ENCODE data around the gene BTN1A1. TPM values are rescaled to one million over a fixed set of nuclear protein-coding genes. Genes with fewer than 3 reads are reported as not detected.
"Not testable (repeated sequence)": the region's sequence is repeated elsewhere in the genome, so short reads cannot be mapped to it uniquely, and the experiment has no call there.

Gene BTN1A1
- total RNA-seq, 1 experiment from 2014 or later: not detected

DNA sequence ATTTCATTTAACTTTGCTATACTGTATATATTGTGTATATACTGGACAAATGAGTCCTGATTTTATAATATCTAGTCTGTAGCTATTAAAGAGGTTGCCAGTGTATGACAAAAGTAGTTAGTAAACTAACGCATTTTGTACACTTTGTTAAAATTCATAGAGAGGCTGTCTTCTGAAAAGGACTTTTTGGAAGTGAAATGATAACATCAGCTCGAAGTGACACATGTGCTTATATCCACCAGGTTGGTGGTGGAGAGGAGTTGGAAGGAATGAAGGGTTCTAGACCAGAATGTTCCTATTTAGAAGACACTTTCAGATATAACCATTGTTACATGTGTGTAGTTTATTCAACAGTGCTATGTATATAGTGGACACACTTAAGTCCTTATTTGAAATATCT is 24.2 kb downstream of the BTN1A1 start:
- not testable (repeated sequence) for H3K9me3 ChIP-seq, DNase-seq, H3K27me3 ChIP-seq, H3K4me3 ChIP-seq, H3K36me3 ChIP-seq

DNA sequence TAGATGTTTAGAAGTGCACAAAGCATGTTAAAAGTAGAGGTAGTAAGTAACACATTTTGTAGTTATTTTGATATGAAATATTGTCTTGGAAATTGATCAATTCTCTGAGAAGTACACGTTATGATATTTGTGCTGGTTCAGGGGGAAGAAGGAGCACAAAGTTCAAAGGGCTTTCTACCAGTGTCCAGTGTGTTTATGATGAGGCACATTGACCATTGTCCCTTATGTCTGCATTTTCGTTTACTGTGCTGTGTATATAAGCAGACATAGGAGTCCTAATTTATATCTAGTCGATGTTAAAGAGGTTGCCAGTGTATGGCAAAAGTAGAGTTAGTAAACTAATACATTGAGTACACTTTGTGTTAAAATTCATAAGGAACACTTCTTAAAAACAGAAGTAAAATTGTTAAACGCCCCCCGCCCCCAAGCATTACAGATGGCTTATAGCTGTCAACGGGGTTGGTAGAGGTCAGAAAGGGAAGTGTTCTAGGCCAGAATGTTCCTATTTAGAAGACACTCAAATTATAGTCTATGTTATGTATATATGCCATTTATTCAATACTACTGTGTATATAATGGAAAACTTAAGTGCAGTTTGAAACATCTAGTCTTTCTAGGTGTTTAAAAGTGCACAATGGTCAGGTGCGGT is 24.7 kb downstream of the BTN1A1 start:
- Histone ChIP-seq H3K27me3 (no peaks in the 10 kb centered on the region), H3K36me3 (no peaks in the 10 kb centered on the region), H3K9me3 (no peaks in the 10 kb centered on the region), H3K4me3 (no peak overlapping the region)
- DNase-seq: no peak

DNA sequence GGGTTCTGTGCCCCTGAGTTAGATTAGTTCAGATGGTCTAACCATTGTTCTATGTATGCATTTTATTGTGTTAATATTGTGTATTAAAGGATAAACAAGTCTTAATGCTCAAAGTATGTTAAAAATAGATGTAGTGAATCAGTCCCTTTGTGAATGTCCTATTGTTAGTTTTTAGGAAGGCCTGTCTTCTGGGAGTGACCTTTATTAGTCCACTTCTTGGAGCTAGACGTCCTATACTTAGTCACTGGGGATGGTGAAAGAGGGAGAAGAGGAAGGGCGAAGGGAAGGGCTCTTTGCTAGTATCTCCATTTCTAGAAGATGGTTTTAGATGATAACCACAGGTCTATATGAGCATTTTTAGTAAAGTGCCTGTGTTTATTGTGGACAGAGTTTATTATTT is 25.7 kb downstream of the BTN1A1 start:
- H3K27me3 ChIP-seq: no peaks in the 10 kb centered on the region
- H3K36me3 ChIP-seq: no peaks in the 10 kb centered on the region
- H3K9me3 ChIP-seq: no peaks in the 10 kb centered on the region
- H3K4me3 ChIP-seq: no peak overlapping the region
- no peak for DNase-seq

DNA sequence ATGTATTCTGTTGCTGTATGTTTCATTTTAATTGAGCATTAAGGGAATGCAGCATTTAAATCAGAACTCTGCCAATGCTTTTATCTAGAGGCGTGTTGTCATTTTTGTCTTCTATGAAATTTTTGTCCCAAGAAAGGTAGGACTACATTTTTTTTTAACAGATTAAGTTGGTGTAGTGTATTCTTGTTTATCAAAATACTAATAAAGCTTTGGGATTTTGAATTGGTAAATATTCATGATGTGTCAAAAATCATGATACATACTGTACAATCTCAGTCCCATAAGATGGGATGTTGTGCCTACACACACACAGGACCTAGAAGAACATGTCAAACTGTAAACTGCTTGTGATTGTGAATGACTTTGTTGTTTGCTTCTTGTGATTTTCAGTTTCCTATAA is 26.8 kb downstream of the BTN1A1 start:
- H3K36me3 ChIP-seq: no peaks in the 10 kb centered on the region
- H3K9me3 ChIP-seq: no peaks in the 10 kb centered on the region
- H3K4me3 ChIP-seq: no peak overlapping the region
- H3K27me3 ChIP-seq: no peaks in the 10 kb centered on the region
- no peak for DNase-seq

DNA sequence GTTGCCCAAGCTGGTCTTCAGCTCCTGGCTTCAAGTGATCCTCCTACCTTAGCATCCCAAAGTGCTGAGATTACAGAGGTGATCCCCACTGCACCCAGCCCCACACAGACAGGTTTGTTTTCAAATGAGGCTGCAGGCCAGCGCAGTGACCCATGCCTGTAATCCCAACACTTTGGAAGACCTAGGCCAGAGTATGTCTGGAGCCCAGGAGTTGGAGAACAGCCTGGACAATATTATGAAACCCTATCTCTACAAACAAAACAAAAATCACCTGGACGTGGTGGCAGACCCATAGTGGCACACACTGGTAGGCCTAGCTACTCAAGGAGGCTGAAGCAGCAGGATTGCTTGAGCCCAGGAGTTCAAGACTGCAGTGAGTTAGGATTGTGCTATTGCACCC is 30.1 kb downstream of the BTN1A1 start:
- H3K27me3 ChIP-seq: no peaks in the 10 kb centered on the region

DNA sequence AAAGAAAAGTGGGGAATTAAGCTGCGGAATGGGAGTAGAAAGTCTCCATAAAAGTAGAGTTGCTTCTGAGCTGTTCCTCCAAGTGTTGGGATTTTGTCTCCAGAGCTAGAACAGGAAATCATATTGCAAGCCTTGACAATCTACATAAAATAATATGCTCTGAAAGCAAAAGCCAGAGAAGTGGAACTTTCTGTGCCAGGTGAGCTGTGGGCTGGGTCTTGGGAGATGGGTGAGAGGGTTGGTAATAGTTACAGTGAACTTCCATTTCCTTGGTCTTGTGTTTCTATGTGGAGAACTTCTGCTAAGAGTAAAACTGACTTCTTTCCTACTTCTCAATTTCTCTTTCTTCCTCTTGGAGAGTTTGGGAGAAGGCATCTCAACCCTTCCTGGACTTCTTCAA is 31.8 kb downstream of the BTN1A1 start:
- H3K27me3 ChIP-seq: no peaks in the 10 kb centered on the region
- no peak overlapping the region for H3K4me3 ChIP-seq
- no peak for DNase-seq
- no peaks in the 10 kb centered on the region for H3K9me3 ChIP-seq
- no peaks in the 10 kb centered on the region for H3K36me3 ChIP-seq

More for the DNA sequence above, 30.1 kb downstream of the BTN1A1 start:
- no peak for DNase-seq
- Histone ChIP-seq H3K4me3 (no peak overlapping the region), H3K36me3 (no peaks in the 10 kb centered on the region), H3K9me3 (no peaks in the 10 kb centered on the region)

DNA sequence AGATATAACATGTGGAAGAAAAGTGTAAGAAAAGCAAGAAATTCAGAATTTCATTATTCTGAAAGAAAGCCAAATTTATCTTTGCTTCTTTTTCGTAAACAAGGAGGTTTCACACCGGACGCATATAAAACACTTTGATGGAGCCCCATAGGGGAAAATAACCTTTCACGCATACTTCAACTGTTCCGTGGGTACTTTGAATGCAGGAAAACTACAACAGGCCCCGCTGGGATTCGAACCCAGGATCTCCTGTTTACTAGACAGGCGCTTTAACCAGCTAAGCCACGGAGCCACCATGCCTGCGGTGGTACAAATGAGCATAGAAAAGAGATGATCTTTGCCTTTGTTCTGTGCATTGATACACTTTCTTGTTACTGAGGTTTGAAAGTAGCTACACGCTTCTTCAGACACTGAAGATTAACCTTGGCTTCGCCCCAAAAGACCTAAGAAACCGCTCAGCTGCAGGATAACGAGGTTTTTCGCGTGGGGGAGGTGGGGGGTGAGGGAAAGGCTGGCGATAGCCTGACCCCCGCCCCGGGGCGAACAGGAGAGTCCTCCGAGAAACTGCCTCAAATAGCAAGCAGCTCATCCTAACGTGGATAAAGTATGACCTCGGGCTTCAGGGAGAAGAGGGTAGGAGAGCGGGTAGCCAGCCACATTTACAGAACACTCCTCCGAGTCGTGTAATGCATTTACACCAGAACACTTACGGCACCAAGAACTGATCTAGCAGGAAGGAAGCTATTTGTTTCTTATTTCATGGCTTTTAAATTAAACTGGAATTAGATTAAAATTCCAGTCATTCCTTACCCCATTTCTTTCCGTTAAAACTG is 32.8 kb downstream of the BTN1A1 start:
- Histone ChIP-seq H3K4me3 (peak overlapping the region; percentile 71), H3K9me3 (no peaks in the 10 kb centered on the region), H3K27me3 (no peaks in the 10 kb centered on the region), H3K36me3 (no peaks in the 10 kb centered on the region)
- peak; percentile 70 for DNase-seq

DNA sequence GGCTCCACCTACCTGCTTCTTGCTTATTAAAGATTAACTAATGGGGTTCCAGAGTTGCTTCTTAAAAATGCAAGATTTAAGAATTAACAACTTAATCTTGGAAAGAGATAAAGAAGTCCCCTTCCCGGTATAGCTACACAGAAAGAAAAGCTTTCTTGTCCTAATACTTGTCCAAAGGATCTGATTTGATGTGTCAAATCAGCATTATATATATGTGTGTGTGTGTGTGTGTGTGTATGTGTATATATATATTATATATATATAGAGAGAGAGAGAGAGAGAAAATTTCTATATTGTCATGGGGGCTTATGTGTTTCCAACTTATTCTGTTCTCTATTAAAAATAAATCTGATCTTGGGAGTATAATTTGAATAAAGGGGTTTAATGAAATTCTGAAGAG is 33.4 kb downstream of the BTN1A1 start:
- no peaks in the 10 kb centered on the region for H3K27me3 ChIP-seq
- no peaks in the 10 kb centered on the region for H3K9me3 ChIP-seq
- no peak for DNase-seq

DNA sequence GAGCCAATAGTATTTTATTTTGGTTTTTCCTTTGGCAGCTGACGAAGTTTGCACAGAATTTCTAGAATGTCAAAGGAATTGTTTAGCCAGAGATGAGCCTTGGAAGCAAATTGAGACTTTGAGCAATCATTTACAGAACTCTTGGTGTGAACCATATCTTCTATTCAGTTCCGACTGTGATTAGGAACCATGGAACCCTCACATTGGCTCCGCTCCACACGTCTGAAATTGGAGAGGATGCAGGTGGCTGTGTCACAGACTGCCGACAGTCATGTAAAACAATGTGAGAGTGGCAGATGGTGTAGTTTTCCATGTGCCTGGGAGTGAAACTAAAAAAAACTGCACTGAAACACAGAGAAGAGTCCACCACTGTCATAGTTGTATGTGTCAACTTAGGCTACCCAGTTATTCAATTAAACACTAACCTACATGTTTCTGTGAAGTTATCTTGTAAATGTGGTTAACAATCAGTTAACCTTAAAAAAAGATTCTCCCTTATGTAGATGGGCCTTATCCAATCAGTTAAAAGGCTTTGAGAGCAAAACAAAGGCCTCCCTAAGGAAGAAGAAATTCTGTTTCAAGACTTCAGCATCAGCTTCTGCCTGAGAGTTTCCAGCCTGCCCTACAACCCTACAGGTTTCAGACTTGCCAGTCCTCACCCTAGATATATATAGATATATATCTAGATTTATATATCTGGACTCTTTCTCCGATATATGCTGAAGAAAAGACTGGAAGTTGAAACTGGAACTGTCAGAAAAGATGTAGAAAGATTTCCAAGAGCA is 34.8 kb downstream of the BTN1A1 start:
- no peaks in the 10 kb centered on the region for H3K9me3 ChIP-seq
- peaks cover 2% of the 10 kb centered on the region for H3K36me3 ChIP-seq
- no peak for DNase-seq
- H3K27me3 ChIP-seq: no peaks in the 10 kb centered on the region
- no peak overlapping the region for H3K4me3 ChIP-seq

More for the DNA sequence above, 33.4 kb downstream of the BTN1A1 start:
- peak overlapping the region; percentile 71 for H3K4me3 ChIP-seq
- no peaks in the 10 kb centered on the region for H3K36me3 ChIP-seq

DNA sequence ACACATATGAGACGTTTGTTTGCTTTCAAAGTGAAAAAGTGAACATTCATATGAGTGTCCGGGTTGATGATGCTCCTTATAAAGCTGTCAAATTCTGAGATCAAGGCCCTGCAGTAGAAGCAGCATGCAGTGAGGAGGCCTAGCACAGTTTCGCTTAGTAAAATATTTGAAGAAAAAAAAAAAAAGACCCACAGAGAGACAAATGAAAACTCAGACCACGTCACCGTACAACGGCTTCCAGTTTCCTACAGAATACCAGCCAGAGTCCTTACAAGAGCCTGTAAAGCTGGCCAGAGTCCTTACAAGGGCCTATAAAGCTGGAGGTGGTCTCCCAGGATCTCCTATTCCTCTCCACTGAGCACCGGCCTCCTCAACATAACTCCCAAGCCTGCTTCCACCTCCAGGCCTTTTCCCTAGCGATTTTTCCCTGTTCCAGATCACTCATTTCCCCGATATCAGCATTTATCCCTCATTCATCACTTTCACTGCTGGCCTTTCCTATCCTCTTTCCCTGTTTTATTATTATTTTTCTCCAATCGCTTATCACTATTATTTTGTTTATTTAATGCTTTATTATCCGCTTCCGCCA is 36.6 kb downstream of the BTN1A1 start:
- H3K4me3 ChIP-seq: peak overlapping the region; percentile 69

DNA sequence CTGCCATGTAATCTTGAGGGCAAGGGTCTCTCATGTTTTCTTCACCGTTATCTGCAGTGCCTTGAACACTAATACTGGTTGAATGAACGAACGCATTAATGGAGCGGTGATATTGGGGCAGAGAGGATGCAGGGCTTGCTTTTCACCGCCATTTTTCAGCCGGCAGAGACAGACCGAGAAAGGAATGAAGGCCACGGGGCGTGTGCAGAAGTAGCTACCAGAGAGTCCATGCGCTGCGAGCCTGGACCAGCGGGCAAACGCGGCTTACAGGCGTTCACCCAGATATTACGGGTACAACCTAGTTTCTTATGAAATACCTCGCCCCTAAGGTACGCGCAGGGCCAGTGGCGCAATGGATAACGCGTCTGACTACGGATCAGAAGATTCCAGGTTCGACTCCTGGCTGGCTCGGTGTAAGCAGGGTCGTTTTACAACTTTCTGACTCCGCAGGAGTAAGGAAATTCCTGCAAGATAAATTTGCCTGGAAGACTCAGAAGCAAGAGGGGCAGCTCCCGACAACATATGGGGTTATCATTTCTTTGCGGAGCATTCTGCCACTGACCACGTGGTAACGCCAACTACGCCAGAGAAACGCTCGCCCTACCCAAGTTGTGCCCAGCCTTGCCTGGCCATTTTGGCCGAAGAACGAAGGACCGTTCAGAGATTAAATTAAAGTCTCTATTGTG is 37.2 kb downstream of the BTN1A1 start:
- H3K36me3 ChIP-seq: peaks cover 5% of the 10 kb centered on the region
- peak overlapping the region; percentile 69 for H3K4me3 ChIP-seq
- no peaks in the 10 kb centered on the region for H3K27me3 ChIP-seq
- peak; percentile 84 for DNase-seq
- no peaks in the 10 kb centered on the region for H3K9me3 ChIP-seq

More for the DNA sequence above, 36.6 kb downstream of the BTN1A1 start:
- Histone ChIP-seq H3K27me3 (no peaks in the 10 kb centered on the region), H3K36me3 (peaks cover 3% of the 10 kb centered on the region), H3K9me3 (no peaks in the 10 kb centered on the region)
- DNase-seq: peak; percentile 49

DNA sequence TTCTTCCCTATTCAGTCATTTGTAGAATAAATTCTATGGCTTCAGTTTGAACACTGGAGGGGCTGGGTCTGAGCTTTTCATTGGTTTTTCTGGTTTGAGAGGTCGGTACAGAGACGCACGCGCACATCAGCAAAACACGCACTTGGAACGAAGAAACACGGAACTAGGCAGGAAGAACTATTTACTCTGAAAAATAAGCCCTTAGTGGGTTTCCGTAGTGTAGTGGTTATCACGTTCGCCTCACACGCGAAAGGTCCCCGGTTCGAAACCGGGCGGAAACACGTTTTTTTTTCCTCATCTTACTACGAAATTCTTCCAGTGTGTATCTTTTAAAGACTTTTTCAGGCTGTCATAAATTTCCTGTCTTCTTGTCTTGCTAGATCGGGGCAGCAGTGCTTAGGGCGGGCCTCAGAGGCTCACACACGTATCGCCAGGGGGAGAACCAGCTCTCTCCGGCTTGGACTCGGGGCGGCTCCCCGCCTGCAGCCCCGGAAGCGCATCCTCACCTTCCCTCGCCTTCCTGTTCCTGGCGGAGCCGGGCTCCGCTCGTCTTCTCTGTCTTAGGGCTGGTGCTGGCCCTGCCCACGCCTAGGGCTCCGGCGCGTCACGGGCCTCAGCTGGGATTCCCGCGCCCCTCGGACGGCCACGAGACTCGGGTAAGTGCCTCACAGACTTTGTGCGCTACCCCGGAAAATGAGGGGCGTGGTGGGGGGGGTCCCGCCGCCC is 37.9 kb downstream of the BTN1A1 start, which contains the start of gene HMGN4:
HMGN4 (plus strand) TSS at position 521 of the 726 bp plus-strand sequence. CDS start 6,841 bp downstream, outside the sequence.
- Histone ChIP-seq H3K36me3 (peaks cover 12% of the 10 kb centered on the region), H3K4me3 (peak within 1 kb of the TSS; percentile 69), H3K9me3 (no peaks in the 10 kb centered on the region), H3K27me3 (no peaks in the 10 kb centered on the region)
- DNase-seq: peak; percentile 81

DNA sequence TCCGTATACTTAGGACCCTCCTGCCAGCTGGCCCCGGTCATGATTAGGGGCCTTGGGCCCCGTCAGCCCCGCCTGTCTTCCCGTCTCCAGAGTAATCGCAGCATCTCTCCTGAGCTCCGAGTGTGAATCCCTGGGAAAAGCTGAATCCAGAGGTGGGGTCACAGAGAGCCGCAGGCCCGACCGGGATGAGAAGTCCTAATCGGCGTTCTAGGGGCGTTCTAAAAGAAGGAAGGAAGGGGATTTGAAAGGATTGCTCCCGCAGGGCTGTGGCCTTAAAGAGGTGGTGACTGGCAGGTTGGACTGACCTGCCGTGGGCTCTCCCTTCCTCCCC is 38.4 kb downstream of the BTN1A1 start:
- no peaks in the 10 kb centered on the region for H3K9me3 ChIP-seq
- peak overlapping the region; percentile 69 for H3K4me3 ChIP-seq
- no peak for DNase-seq
- H3K36me3 ChIP-seq: peaks cover 13% of the 10 kb centered on the region
- H3K27me3 ChIP-seq: no peaks in the 10 kb centered on the region

DNA sequence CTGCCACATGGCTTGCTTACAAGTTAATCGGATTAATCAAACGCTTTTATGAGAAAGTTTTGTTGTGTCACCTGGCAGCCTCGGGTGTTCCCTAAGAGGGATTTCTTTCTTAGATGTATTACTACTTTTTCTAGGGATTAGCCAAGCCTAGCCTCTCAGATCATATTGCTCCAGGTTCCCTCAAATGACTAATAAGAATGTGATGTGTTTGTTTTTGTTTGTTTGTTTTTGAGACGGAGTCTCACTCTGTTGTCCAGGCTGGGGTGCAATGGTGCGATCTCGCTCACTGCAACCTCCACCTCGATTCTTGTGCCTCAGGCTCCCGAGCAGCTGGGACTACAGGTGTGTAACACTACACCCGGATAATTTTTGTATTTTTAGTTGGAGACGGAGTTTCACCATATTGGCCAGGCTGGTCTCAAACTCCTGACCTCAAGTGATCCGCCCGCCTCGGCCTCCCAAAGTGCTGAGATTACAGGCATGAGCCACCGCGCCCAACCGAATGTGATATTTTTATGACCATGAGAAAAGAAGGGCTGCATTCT is 39.0 kb downstream of the BTN1A1 start:
- H3K27me3 ChIP-seq: no peaks in the 10 kb centered on the region
- peaks cover 14% of the 10 kb centered on the region for H3K36me3 ChIP-seq
- peak overlapping the region; percentile 69 for H3K4me3 ChIP-seq
- no peaks in the 10 kb centered on the region for H3K9me3 ChIP-seq
- no peak for DNase-seq

DNA sequence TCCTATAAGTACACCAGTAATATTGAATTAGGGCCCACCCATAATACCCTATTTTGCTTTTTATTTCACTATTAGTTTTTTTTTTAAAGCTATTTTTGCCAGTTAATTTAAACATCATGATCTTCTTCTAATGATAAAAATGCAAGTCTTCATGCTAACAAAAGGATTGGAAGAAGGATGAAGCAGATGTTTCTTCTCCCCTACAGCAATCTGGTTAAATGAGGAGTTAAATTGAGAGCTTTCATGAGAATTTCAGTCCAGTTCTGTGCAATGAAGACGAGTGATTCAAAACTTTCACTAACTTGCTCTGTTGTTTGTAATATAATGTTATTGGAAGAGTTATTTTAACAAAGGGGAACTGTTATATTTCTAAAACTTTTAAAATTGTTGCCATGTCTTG is 41.5 kb downstream of the BTN1A1 start:
- no peak for DNase-seq
- Histone ChIP-seq H3K4me3 (no peak overlapping the region), H3K36me3 (peaks cover 23% of the 10 kb centered on the region), H3K9me3 (no peaks in the 10 kb centered on the region), H3K27me3 (no peaks in the 10 kb centered on the region)

Measured in MG63 (cell line).